Nephron progenitor cell (in vitro differentiated cells): ENCODE results near the gene CCL1.

Experiments used
- DNase-seq: peaks from one replicate; pipeline ENCODE4 v3.0.0; 2021
- H3K27ac Mint-ChIP-seq: 2 replicates; pipeline ENCODE4 v1.8.0; 2021; ENCODE audit warnings: mild to moderate bottlenecking, moderate library complexity, mixed read lengths
- H3K27me3 Mint-ChIP-seq: 2 replicates; pipeline ENCODE4 v1.8.0; 2021; ENCODE audit warnings: mild to moderate bottlenecking, low read depth, mixed read lengths; ENCODE audit not compliant: poor library complexity
- H3K36me3 Mint-ChIP-seq: 2 replicates; pipeline ENCODE4 v1.8.0; 2021; ENCODE audit warnings: low read depth, mixed read lengths
- H3K4me1 Mint-ChIP-seq: 2 replicates; pipeline ENCODE4 v1.8.0; 2021; ENCODE audit warnings: mixed read lengths
- H3K4me3 Mint-ChIP-seq: 2 replicates; pipeline ENCODE4 v1.8.0; 2021; ENCODE audit warnings: mild to moderate bottlenecking, moderate library complexity, mixed read lengths
- H3K9me3 Mint-ChIP-seq: 2 replicates; pipeline ENCODE4 v1.8.0; 2021; ENCODE audit warnings: mild to moderate bottlenecking, moderate library complexity, mixed read lengths
- TF ChIP-seq, protein P1 (sequence below): fragments of 200-600 bp; sonication (generic); IDR thresholded peaks from 2 replicates; pipeline ENCODE4 v1.5.0; 2021; ENCODE audit warnings: antibody characterized with exemption

The CCL1 gene, protein sequence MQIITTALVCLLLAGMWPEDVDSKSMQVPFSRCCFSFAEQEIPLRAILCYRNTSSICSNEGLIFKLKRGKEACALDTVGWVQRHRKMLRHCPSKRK

GRCh38 chr17:34363183-34363661, at the start of gene CCL1:
Gene CCL1, minus strand, starts transcription at chr17:34363233. Its CDS starts 72 bp downstream, at chr17:34363161.
- no peak within 1 kb of the TSS for H3K4me3 Mint-ChIP-seq
- DNase-seq = no peak
- peaks cover 28% of the 10 kb centered on the region for H3K27me3 Mint-ChIP-seq
- H3K9me3 Mint-ChIP-seq = no peaks in the 10 kb centered on the region
- H3K27ac Mint-ChIP-seq = no peak within 1 kb of the TSS
- H3K4me1 Mint-ChIP-seq = no peaks in the 10 kb centered on the region
- no peaks in the 10 kb centered on the region for H3K36me3 Mint-ChIP-seq
- TF ChIP-seq, protein P1, sequence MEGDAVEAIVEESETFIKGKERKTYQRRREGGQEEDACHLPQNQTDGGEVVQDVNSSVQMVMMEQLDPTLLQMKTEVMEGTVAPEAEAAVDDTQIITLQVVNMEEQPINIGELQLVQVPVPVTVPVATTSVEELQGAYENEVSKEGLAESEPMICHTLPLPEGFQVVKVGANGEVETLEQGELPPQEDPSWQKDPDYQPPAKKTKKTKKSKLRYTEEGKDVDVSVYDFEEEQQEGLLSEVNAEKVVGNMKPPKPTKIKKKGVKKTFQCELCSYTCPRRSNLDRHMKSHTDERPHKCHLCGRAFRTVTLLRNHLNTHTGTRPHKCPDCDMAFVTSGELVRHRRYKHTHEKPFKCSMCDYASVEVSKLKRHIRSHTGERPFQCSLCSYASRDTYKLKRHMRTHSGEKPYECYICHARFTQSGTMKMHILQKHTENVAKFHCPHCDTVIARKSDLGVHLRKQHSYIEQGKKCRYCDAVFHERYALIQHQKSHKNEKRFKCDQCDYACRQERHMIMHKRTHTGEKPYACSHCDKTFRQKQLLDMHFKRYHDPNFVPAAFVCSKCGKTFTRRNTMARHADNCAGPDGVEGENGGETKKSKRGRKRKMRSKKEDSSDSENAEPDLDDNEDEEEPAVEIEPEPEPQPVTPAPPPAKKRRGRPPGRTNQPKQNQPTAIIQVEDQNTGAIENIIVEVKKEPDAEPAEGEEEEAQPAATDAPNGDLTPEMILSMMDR = no peak

- Mint-ChIP-seq H3K4me3 (no peak overlapping the region), H3K36me3 (no peaks in the 10 kb centered on the region), H3K27ac (no peak overlapping the region), H3K4me1 (no peaks in the 10 kb centered on the region), H3K27me3 (peaks cover 89% of the 10 kb centered on the region), H3K9me3 (no peaks in the 10 kb centered on the region)
- TF ChIP-seq, protein P1 = no peak
- no peak for DNase-seq
Observed at GRCh38 chr17:34412534-34412933, 49.5 kb upstream of the CCL1 start.

DNA sequence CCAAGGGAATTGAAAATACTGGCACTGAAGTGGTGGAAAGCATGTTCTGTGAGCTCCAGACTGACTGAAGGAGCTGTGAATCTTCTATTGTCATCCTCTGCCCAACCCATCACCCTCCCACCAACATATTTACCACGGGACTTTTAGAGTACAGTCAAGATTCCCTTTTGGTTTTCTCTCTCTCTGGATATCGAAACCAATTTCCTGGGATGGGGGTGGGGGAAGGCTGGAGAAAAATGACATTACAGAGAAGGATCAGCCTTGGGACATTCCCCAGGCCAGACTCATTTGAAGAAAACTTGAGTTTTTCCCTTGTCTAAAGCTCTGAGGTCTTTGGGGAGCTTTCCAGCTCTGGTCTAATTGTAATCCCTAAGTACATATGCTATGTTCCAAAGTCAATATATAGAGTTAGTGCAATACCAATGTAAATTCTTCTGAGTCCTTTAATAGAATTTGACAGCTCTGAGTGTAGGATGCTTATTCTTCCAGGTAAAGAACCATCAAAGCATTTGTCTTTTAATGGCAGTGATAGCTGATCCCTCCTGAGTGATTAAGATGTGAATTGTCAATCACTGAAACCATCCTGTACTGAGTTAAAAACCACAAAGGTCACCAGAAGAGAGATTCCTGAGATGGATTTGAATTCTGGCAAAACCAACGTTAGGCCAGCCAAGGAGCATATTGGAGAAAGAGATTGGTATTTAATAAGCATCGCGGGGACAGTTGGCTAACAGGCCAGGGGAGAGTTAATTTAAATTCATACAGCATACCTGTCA, 48.8 kb upstream of the CCL1 start:
- no peaks in the 10 kb centered on the region for H3K36me3 Mint-ChIP-seq
- no peak for DNase-seq
- peaks cover 84% of the 10 kb centered on the region for H3K27me3 Mint-ChIP-seq
- TF ChIP-seq, protein P1 = no peak
- no peak overlapping the region for H3K27ac Mint-ChIP-seq
- no peaks in the 10 kb centered on the region for H3K9me3 Mint-ChIP-seq
- no peak overlapping the region for H3K4me3 Mint-ChIP-seq
- no peaks in the 10 kb centered on the region for H3K4me1 Mint-ChIP-seq

DNA sequence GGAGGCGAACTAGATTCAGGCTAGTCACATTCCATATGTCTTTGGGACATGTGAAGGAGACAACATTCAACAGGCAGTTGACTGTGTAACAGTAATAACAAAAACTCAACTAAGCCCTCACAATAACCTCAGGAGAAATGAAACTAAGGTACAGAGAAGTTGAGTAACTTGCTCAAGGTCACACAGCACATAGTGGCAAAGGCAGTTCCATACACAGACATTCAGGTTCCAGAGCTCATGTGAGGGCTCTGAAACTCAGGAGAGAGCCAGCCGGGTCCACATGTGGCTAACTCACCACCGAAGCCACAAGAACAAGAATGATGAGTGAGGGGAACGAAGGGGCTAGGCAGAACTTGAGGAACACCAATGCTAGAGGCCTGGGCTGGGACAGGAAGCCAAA, 46.3 kb upstream of the CCL1 start:
- no peak for DNase-seq
- no peak overlapping the region for H3K27ac Mint-ChIP-seq
- H3K9me3 Mint-ChIP-seq = no peaks in the 10 kb centered on the region
- no peak overlapping the region for H3K4me3 Mint-ChIP-seq
- no peaks in the 10 kb centered on the region for H3K4me1 Mint-ChIP-seq
- H3K36me3 Mint-ChIP-seq = no peaks in the 10 kb centered on the region
- TF ChIP-seq, protein P1 = no peak
- H3K27me3 Mint-ChIP-seq = peaks cover 71% of the 10 kb centered on the region

DNA sequence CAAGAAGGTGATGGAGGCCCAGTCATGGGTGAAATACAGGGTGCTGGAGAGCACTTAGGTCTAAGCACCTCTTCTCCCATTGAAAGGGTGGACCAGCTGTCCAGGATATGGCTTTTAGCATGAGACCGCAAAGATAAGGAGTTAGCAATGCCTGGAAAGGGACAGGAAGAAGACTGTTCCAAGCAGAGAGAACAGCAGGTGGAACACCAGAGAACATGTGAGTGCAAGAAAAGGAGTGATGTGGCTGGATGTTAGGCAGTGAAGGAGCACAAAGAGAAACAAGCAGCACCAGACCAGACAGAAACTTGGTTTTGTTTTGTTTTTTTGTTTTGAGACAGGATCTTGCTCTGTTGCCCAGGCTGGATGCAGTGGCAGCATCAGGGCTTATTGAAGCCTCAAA, 45.4 kb upstream of the CCL1 start:
- Mint-ChIP-seq H3K27me3 (peaks cover 62% of the 10 kb centered on the region), H3K36me3 (no peaks in the 10 kb centered on the region), H3K27ac (no peak overlapping the region)

More for the DNA sequence above, 45.4 kb upstream of the CCL1 start:
- H3K4me1 Mint-ChIP-seq = no peaks in the 10 kb centered on the region
- H3K4me3 Mint-ChIP-seq = no peak overlapping the region
- TF ChIP-seq, protein P1 = no peak
- no peaks in the 10 kb centered on the region for H3K9me3 Mint-ChIP-seq
- no peak for DNase-seq
